Measurements from ENCODE around the gene ZNF534.

The ZNF534 gene

DNA sequence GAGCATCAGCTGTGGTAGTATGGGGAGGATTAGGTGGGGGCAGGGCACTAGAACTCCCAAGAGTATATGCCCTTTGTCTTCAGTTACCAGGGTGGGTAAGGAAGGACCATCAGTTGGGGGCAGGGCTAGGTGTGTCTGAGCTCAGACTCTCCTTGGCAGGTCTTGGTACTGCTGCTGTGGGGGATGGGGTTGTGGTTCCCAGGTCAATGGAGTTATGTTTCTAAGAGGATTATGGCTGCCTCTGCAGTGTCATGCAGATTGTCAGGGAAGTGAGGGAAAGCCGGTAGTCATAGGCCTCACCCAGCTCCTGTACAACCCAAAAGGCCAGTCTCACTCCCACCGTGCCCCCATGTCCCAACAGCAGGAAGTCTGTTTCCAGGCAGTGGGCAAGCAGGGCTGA, 15.6 kb downstream of the ZNF534 start:
- TF ChIP-seq, protein P1, sequence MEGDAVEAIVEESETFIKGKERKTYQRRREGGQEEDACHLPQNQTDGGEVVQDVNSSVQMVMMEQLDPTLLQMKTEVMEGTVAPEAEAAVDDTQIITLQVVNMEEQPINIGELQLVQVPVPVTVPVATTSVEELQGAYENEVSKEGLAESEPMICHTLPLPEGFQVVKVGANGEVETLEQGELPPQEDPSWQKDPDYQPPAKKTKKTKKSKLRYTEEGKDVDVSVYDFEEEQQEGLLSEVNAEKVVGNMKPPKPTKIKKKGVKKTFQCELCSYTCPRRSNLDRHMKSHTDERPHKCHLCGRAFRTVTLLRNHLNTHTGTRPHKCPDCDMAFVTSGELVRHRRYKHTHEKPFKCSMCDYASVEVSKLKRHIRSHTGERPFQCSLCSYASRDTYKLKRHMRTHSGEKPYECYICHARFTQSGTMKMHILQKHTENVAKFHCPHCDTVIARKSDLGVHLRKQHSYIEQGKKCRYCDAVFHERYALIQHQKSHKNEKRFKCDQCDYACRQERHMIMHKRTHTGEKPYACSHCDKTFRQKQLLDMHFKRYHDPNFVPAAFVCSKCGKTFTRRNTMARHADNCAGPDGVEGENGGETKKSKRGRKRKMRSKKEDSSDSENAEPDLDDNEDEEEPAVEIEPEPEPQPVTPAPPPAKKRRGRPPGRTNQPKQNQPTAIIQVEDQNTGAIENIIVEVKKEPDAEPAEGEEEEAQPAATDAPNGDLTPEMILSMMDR (IDR thresholded peaks at IDR 0.05) = no peak

DNA sequence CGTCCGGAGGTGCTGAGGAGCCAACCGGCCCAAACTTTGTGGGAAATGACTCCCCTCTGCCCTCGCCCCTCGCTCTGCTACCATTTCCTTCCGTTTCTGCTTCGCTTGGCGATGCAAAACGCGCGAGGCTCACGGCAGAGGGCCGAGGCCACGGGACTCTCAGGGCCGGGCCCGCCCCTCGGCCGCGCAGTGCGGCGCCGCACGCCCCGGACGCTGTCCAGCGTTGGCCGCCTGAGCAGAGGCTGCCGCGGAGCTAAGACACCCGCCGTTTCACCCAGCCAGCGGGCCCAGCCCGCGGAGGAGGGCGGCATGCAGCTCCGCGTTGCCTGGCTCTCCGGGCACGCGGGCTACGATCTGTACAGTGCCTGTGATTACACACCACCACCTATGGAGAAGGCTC, 22.3 kb downstream of the ZNF534 start:
- TF ChIP-seq, protein P1 (IDR thresholded peaks at IDR 0.05) = no peak

DNA sequence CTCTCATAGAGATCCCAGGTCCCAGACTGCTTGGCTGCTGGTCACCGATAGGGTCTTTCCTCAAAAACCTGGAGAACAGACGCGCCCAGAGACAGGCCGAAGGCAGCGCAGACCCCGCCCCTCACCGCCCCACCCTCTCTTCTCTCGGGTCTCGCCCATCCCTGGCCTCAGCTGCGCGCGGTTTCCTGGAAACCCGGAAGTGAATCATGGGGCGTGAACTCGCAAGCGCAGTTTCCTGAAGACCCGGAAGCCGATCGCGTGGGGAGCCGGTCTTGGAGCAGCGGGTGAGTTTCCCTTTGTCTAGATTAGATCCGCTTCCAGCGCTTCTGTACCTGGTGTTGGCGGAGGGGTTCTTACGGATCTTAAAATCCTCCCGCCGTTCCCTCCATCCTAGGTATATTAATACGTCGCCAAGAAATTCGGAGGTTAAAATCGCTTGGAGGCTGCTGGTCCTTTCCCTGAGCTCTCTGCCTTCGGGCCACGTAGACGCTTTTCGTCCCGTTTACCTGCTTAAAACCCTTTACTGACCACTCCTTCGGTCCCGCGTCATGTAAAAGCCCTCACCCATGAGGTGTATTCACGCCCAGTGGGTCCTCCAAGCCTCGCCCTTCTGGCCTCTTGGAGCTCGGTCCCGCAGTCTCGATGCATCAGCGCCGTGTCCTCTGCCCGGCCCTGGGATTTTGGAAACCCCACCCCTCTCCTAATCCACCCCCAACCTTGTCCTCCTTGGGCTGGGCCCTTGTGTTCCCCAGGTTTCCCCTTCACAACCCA, 24.6 kb downstream of the ZNF534 start, which contains the start of gene ZNF578:
Gene ZNF578 (plus strand): TSS at position 230 of the 771 bp plus-strand sequence. CDS start 48,293 bp downstream, outside the sequence.
- TF ChIP-seq, protein P1 (IDR thresholded peaks at IDR 0.05) = no peak

DNA sequence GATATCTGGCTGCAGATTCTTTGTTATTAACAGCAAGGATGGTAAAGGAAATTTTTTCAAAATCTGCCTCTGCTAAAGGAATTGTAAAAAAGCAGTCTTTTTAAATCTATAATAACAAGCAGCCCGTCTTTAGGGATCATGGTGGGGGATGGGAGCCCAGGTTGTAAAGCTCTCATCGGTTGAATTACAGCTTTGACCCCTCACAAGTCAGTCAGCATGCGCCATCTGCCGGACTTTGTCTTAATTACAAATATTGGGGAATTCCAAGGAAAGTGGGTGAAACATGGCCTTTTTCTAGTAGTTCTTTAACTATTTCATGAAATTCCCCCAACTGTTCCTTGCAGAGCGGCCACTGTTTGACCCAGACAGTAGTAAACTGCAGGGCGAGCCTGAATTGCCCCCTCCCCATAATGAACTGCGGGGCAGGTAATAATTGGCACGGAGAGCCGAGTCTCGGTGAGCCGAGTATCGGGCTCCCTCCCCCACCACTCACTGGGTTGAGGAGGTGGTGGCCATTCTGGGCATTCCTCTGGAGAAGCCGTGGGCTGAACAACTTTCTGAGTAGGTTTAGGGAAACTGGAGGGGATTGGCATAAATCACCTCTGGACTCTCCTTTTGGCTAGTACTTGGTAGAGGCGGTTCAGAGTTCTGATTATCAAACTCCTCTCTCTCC, 36.0 kb downstream of the ZNF534 start:
- TF ChIP-seq, protein P1 (IDR thresholded peaks at IDR 0.05) = peak; percentile 35; the same call in 1 of the 2 replicates

DNA sequence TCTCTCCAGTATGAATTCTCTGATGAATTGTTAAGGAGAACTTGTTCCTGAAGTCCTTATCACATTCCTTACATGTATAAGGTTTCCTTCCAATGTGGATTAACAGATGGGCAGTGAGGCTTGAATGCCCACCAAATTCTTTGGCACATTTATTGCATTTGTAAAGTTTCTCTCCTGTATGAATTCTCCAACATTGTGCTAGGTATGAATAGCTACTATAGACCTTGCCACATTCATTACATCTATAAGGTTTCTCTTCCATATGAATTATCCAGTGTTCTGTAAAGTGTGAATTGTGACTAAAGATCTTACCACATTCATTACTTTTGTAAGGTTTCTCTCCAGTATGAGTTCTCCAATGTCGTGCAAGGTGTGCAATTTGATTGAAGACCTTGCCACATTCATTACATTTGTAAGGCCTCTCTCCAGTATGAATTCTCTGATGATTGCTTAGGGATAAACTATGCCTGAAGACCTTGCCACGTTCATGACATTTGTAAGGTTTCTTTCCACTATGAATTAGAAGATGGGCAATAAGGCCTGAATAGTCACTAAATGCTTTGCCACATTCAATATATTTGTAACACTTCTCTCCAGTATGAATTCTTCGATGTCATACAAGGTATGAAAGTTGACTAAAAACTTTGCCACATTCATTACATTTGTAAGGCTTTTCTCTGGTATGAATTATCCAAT, 44.9 kb downstream of the ZNF534 start:
- TF ChIP-seq, protein P1 (IDR thresholded peaks at IDR 0.05) = no peak

DNA sequence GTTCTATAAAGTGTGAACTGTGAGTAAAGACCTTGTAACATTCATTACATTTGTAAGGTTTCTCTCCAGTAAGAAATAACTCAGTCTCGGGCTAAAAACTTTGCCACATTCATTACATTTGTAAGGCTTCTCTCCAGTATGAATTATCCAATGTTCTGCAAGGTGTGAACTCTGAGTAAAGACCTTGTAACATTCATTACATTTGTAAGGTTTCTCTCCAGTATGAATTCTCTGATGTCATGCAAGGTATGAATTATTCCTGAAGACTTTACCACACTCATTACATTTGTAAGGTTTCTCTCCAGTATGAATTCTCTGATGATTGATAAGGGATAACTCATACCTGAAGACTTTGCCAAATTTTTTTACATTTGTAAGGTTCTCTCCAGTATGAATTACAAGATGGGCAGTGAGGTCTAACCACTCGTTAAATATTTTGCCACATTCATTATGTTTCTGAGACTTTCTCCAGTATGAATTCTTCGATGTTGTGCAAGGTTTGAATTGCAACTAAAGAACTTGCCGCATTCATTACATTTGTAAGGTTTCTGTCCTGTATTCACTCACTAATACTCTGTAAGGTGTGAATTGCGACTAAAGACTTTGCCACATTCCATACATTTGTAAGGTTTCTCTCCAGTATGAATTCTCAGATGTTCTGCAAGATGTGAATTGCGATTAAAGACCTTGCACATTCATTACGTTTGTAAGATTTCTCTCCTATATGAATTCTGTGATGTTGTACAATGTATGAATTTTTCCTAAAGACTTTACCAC, 45.6 kb downstream of the ZNF534 start:
- TF ChIP-seq, protein P1 (IDR thresholded peaks at IDR 0.05) = no peak
